ENCODE measurements around the gene APBB1IP. TPM values are rescaled to one million over a fixed set of nuclear protein-coding genes. Genes with fewer than 3 reads are reported as not detected.

Gene APBB1IP
- total RNA-seq, 3 donors from 2014 or later (not counting 1 experiment from before 2014, with no cell fraction given) = 92.5 to 119 (median 100) TPM

GRCh38 chr10:26543567-26544306, 105.6 kb downstream of the APBB1IP start:
- ATAC-seq (no peak), DNase-seq (peak in 1 of 2 donors; percentile 18)
- no peak overlapping the region for H3K4me3 Mint-ChIP-seq
- H3K36me3 Mint-ChIP-seq = peaks cover 13% of the 10 kb centered on the region
- no peak overlapping the region for H3K27ac ChIP-seq (ENCODE audit: low read length)
- no peaks in the 10 kb centered on the region for H3K27me3 Mint-ChIP-seq (ENCODE audit: low read depth in 2 of 2)
- H3K27ac Mint-ChIP-seq = peak overlapping the region; percentile 78 to 80
- WGBS (ENCODE audit: insufficient coverage) = 69% methylated on average over 6 of the region's 7 CpGs
- no peaks in the 10 kb centered on the region for H3K9me3 ChIP-seq (ENCODE audit: control insufficient read depth, insufficient read depth, low read length)
- H3K4me1 Mint-ChIP-seq = peaks cover 15 to 45% of the 10 kb centered on the region in 2 donors
- intact Hi-C loops (cut with micrococcal nuclease) = no loop called here
- H3K9me3 Mint-ChIP-seq = no peaks in the 10 kb centered on the region
- TF ChIP-seq CTCF (IDR thresholded peaks at IDR 0.05) = no peak
- H3K27me3 ChIP-seq (ENCODE audit: control insufficient read depth, insufficient read depth, low read length) = no peaks in the 10 kb centered on the region
- no peak overlapping the region for H3K4me3 ChIP-seq (ENCODE audit: low read length)
- H3K4me1 ChIP-seq (ENCODE audit: control insufficient read depth, insufficient read depth, low read length) = peaks cover 3% of the 10 kb centered on the region
- peaks cover 58% of the 10 kb centered on the region for H3K36me3 ChIP-seq (ENCODE audit: control insufficient read depth, insufficient read depth, low read length)

GRCh38 chr10:26544932-26545331, 106.8 kb downstream of the APBB1IP start:
- peaks cover 3% of the 10 kb centered on the region for H3K4me1 ChIP-seq (ENCODE audit: control insufficient read depth, insufficient read depth, low read length)
- Mint-ChIP-seq H3K27me3 (ENCODE audit: low read depth in 2 of 2) (no peaks in the 10 kb centered on the region), H3K27ac (peak overlapping the region; percentile 78 to 80), H3K9me3 (peaks cover 0 to 5% of the 10 kb centered on the region in 2 donors), H3K36me3 (peaks cover 24% of the 10 kb centered on the region), H3K4me3 (no peak overlapping the region), H3K4me1 (peaks cover 22 to 52% of the 10 kb centered on the region in 2 donors)
- no peak for ATAC-seq
- DNase-seq = no peak
- H3K27ac ChIP-seq (ENCODE audit: low read length) = no peak overlapping the region
- H3K27me3 ChIP-seq (ENCODE audit: control insufficient read depth, insufficient read depth, low read length) = no peaks in the 10 kb centered on the region
- peaks cover 60% of the 10 kb centered on the region for H3K36me3 ChIP-seq (ENCODE audit: control insufficient read depth, insufficient read depth, low read length)
- intact Hi-C loops (cut with micrococcal nuclease) = no loop called here
- H3K9me3 ChIP-seq (ENCODE audit: control insufficient read depth, insufficient read depth, low read length) = no peaks in the 10 kb centered on the region
- H3K4me3 ChIP-seq (ENCODE audit: low read length) = no peak overlapping the region
- TF ChIP-seq CTCF (IDR thresholded peaks at IDR 0.05) = no peak

- H3K27ac Mint-ChIP-seq = peak overlapping the region; percentile 44 to 58
- H3K27ac ChIP-seq (ENCODE audit: low read length) = no peak overlapping the region
Observed at GRCh38 chr10:26550774-26551526, 112.8 kb downstream of the APBB1IP start.

More at GRCh38 chr10:26550774-26551526, 112.8 kb downstream of the APBB1IP start:
- Mint-ChIP-seq H3K4me1 (peaks cover 27 to 42% of the 10 kb centered on the region in 2 donors), H3K4me3 (no peak overlapping the region), H3K36me3 (peaks cover 28% of the 10 kb centered on the region), H3K27me3 (ENCODE audit: low read depth in 2 of 2) (no peaks in the 10 kb centered on the region), H3K9me3 (peaks cover 4 to 14% of the 10 kb centered on the region in 2 donors)
- Histone ChIP-seq H3K36me3 (ENCODE audit: control insufficient read depth, insufficient read depth, low read length) (peaks cover 64% of the 10 kb centered on the region), H3K4me3 (ENCODE audit: low read length) (no peak overlapping the region), H3K9me3 (ENCODE audit: control insufficient read depth, insufficient read depth, low read length) (peaks cover 5% of the 10 kb centered on the region), H3K4me1 (ENCODE audit: control insufficient read depth, insufficient read depth, low read length) (no peaks in the 10 kb centered on the region), H3K27me3 (ENCODE audit: control insufficient read depth, insufficient read depth, low read length) (no peaks in the 10 kb centered on the region)
- intact Hi-C loops (cut with micrococcal nuclease) = no loop called here
- DNase-seq = no peak
- TF ChIP-seq CTCF (IDR thresholded peaks at IDR 0.05) = no peak
- no peak for ATAC-seq
- WGBS (ENCODE audit: insufficient coverage) = 89% methylated on average over 15 of the region's 15 CpGs

Measured in natural killer cell (primary cell).